HG03521 (cell line): ENCODE data around the gene FAM174B.

ENCODE experiments used
- ATAC-seq: cut with Tn5 transposase; IDR thresholded peaks from one replicate; pipeline ENCODE4 v1.9.1; 2021; ENCODE audit warnings: mild to moderate bottlenecking, moderate library complexity; ENCODE audit not compliant: unreplicated experiment

The FAM174B gene

GRCh38 chr15:92602267-92602593 is 53.3 kb downstream of the FAM174B start:
- no peak for ATAC-seq

GRCh38 chr15:92601592-92602266 is 53.8 kb downstream of the FAM174B start:
- no peak for ATAC-seq

DNA sequence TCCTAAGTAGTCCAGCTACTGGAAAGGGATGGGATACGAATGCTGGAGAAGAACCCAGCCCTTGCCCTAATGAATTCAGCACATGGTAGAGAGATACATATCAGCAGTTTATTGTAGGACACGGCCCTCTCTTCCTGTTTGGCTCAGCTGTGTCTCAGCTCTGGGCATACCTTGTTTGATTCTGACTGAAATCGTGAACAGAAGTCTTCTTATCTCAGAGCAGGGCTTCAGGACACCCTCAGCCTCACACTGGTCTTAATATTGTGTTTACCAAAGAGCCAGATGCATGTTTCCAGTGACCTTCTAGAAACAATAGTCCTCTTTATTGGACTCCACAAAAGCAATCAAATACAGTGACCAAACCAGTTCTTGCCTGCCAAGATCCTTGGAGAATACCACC is 54.7 kb downstream of the FAM174B start:
- no peak for ATAC-seq

DNA sequence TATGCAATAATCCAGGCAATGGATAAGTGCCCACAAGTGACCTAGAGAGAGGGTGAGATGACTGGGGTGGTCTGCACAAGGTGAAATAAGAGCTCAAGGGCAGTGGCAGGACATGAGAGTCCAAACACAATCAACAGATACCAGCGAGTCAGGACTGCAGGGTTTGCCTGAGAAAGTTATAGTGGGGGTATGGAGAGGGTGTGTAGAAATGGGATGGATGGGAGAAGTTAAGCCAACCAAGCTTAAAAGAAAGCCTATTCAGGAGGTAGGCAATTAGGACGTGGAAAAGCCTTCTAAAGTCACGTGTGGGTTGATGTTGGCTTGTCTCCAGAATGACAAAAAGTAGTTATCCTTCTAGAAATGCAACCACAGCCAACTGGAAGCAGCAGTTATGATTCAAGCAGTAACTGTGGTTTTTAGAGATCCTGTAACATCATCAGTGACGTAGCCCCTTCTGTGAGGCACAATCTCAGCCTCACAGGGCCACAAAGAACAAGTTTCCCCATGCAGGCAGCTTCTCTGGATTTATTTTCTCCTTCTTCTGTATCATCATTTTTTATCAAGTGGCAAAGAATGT is 56.1 kb downstream of the FAM174B start:
- ATAC-seq, result no peak

DNA sequence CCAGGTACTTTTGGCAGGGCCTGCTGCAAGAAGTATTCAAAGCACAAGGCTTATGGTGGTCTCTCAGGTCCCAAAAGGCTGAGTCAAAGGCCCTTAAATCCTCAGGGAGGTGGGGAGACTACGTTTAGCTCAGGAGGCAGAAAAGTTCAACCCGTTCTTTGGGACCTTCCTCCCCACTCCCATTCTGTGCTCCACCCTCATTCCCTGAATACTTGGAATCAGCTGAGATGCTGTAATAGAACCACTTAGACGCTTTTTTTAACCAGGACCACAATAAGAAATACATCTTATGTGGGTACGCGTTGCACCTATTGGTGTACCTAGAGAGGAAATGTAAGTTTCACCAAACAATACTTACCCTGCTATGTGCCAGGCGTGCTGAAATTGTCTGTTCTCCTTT is 58.0 kb downstream of the FAM174B start:
- ATAC-seq, result no peak

DNA sequence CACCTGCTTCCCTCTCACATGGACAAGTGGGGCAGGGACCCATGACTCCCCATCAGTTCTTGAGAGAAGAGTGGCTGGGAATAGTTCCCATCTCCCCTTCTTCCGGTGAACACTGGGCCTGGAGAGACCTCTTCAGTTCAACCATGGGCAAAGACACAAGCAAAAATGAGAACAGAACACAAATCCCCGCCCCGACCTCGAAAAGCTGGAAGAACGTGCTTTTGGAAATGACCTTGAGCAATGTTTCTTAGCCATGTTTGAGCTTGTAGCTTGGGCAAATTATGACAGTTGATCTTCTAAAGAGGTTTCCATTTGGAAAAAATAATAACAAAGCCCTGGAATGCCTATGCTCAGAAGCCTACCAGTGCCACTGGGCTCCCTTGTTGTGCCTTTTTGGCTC is 59.0 kb downstream of the FAM174B start:
- no peak for ATAC-seq

DNA sequence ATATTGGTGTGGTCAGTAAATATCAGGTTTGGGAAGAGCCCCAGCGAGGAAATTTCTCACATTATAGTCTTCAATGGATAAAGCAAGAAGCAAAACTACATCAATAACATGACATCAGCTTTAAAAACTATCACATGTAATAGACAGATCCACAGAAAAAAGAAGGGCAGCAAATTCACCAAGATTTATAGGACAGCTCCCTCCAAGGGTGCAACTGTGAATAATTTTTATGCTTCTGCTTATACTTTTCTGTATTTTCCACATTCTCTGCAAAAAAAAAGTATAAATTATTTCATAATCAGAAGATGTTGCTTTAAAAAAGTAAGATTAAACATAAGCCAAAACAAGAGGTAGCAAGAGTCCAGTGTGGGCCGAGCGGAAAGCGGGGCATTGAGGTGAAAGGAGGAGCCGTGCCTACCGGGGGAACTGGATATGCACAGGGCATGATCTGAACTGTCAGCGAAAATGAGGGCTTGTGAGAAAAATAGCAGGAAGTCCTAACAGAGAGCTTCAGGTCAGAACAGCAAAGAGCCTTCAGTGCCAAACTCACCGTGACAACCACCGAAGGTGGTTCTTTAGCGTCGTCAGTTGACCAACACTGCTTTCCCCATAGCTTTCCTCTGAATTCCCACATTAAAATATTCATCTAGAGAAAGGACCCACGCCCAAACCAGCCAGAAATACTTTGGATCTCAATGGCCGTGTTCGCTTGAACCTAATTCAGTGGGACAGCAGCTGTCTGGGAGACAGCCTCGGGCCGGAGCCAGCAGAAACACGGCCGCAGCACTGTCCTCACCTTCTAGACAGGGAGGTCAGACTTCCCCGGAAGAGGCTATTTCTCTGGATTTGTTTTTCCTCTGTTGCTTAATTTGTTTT is 59.8 kb downstream of the FAM174B start:
- no peak for ATAC-seq

DNA sequence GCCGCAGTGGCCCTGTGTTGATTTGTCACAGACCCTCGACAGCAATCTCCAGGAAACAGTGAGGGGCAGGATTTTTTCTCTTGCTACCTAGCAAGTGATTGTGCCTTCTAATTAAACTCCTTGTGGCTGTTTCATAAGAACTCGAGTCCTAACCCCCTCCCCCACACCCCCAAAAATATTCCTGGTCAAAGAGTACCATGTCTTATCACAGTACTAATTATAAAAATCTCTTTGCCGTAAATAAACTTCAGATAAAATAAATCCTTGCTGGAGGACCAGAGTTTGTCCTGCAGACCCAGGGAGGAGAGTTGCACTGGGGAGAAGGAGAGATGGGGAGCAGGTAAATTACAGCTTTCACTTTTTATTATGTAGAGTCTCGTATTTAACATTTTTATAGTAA is 64.3 kb downstream of the FAM174B start:
- no peak for ATAC-seq

- no peak for ATAC-seq
These were observed 68.6 kb downstream of the FAM174B start for GRCh38 chr15:92586966-92587365.

DNA sequence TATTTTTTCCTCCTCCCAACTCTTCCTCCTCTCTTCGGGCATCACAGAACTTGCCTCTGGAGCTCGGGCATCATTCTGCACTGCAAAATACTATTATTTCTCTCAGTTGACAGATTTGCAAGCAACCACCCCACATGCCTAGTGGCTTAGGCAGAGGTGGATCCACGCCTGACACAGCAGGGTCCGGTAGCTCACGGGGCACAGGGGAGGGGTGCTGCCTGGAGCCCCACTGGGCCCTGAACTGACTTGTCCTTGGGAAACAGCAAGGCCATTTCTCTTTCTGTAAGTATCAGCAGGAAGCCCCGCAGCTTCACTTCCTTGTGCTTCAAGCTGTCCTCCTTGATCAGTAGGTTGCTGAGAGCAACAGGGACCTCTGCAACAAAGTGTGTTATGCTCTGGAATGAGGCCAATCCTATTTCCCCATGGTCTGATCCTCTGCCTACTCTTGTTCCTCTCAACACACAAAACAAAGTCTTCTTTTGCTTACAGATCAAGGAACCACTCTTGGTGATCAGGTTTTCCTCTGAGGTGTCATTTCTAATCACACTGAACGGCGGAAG is 69.1 kb downstream of the FAM174B start:
- ATAC-seq, result no peak

- ATAC-seq, result no peak
These were observed 71.5 kb downstream of the FAM174B start for GRCh38 chr15:92584105-92584504.

GRCh38 chr15:92583096-92584034 is 72.2 kb downstream of the FAM174B start:
- no peak for ATAC-seq

GRCh38 chr15:92582206-92582605 is 73.4 kb downstream of the FAM174B start:
- no peak for ATAC-seq

DNA sequence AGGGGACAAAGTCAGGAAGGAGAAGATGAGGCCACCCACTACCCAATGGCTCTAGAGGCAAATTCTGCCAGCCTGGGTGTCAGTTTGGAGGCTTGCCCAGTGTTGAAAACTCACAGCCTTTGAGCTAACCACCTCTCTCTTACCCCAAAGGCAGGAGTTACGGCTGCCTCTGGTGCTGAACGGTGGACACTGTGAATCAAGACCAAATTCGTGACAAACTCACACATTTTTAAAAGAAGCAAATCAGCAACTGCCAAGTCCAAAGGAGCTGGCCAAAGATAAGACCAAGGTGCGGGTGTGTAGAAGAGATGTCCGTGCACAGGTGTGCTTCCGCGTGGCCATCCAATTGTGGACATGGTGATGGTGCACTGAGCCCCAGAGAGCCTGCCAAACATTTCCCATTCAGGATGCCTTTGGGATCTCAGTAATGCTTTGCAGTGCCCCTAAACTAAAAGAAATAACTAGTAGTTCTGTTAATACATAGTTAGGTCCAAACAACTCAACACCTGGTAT is 74.6 kb downstream of the FAM174B start:
- no peak for ATAC-seq

- no peak for ATAC-seq
These were observed 75.1 kb downstream of the FAM174B start for GRCh38 chr15:92580521-92580920.

DNA sequence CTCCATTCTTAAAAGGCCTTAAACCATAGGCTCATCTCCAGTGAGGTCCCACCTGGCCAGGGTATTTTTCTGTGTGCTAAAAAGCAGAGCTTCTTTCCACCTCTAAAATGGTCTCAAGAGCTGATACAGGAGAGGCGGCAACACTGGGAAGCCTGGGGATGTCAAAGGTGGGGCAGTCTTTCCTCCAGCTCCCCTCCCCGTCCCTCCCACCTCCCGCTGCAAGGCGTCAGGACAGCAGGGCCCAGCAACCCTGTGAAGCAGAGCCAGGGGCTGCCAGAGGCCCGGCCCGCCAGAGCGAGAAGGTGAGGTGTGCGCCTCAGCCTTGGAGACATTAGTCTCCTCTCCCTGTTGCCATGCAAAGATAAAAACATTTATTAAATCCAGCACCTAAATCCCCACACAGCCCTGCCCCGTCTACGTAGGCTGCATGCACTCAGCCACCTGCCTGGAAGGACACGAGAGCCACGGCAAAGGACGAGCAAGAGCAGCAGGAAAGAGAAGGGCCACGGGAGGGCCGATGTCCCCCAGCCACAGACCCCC is 75.6 kb downstream of the FAM174B start:
- ATAC-seq, result no peak

- ATAC-seq, result no peak
These were observed 76.1 kb downstream of the FAM174B start for GRCh38 chr15:92579486-92579885.

GRCh38 chr15:92578096-92578835 is 77.3 kb downstream of the FAM174B start:
- ATAC-seq, result no peak

DNA sequence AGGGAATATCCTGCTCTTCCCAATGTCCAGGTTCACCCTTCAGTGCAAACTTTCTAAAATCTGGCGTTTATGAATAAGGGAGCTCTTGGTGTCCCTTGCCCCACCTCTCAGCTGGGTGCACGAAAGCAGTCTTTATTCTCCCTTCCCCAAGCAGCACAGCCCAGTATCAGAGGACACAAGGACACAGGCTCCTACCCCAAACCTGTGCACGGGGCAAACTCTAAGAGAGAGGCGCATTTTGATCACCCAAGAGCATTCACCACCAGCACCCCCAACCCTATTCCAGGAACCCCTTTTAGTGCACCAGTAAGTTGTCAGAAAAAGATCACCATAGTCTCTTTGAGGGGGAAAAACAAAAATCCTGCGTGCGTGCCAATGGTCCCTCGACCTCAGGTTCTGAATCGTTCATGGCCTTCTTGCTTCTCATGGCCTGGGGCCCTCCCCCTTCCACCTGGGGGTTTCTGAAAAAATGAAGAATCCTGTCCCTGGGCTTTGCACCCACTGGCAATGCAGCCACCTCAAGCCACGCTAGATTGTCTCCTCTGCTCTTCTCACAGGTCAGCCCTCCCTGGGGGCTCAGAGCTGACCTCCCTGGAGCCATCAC is 78.9 kb downstream of the FAM174B start:
- no peak for ATAC-seq
